ENCODE data around the gene TLN1.

- TF ChIP-seq CTCF (IDR thresholded peaks at IDR 0.05) (no peak), POLR2AphosphoS5 (IDR thresholded peaks at IDR 0.05) (no peak)
Observed at GRCh38 chr9:35748242-35748857, 16.4 kb upstream of the TLN1 start.

Data from breast epithelium (tissue), 3 donors.